Thyroid gland (tissue), 4 donors: ENCODE measurements around the gene PCDHA6. TPM values are rescaled to one million over a fixed set of nuclear protein-coding genes. Genes with fewer than 3 reads are reported as not detected.
"Not testable (repeated sequence)": the region's sequence is repeated elsewhere in the genome, so short reads cannot be mapped to it uniquely, and the experiment has no call there.

Experiments
- DNase-seq, 2 donors: peaks; one replicate each; pipeline ENCODE4 v3.0.0-alpha.2; 2019
- H3K27ac ChIP-seq, 3 donors: fragments of 200-600 bp; sonication (generic); 1 replicate in 2 of 3; 2 replicates in 1 of 3; pipeline ENCODE4 v1.5.1; 2016 to 2019; ENCODE audit warnings: mild to moderate bottlenecking in 1 of 3, moderate library complexity in 1 of 3
- H3K27me3 ChIP-seq: fragments of 200-600 bp; sonication (generic); one replicate; pipeline ENCODE4 v1.5.1; 2019
- H3K36me3 ChIP-seq, 2 donors: fragments of 200-600 bp; sonication (generic); one replicate each; pipeline ENCODE4 v1.5.1; 2016 to 2019
- H3K4me1 ChIP-seq, 2 donors: fragments of 200-600 bp; sonication (generic); one replicate each; pipeline ENCODE4 v1.5.1; 2017 to 2019
- H3K4me3 ChIP-seq, 3 donors: fragments of 200-600 bp; sonication (generic); replicated peaks in 1 of 3; 1 replicate in 2 of 3; 2 replicates in 1 of 3; pipeline ENCODE4 v1.5.1; 2016; ENCODE audit warnings: mild to moderate bottlenecking in 1 of 3
- H3K9me3 ChIP-seq: fragments of 200-600 bp; sonication (generic); one replicate; pipeline ENCODE4 v1.5.1; 2017
- POLR2A ChIP-seq, 2 donors: fragments of 450-650 bp; IDR thresholded peaks; one replicate each; pipeline ENCODE4 v1.6.1; 2017; ENCODE audit warnings: antibody characterized with exemption in 2 of 2, mild to moderate bottlenecking in 2 of 2, moderate library complexity in 1 of 2
- WGBS, 2 donors: methylation state at CpG; one replicate each; pipeline ENCODE4 v1.1.5; 2017; 5-methylcytosine and 5-hydroxymethylcytosine counted together
- intact Hi-C: fragments of 100-400 bp; cut with DNase I; formaldehyde crosslinking; loops from one replicate; pipeline ENCODE4 v1.15.1; 2023
- total RNA-seq, 4 donors: library from RNA; depleted of rRNA; stranded (reverse); fragments of >200 nt; gene quantifications; one replicate each; pipeline ENCODE4 v1.2.3, GENCODE V29; 2016
- TF ChIP-seq, protein P1 (sequence below), 6 experiments: fragments of 200-600 bp in 3 of 6; fragments of 450-650 bp in 3 of 6; sonication (generic) in 3 of 6; IDR thresholded peaks; one replicate each; pipeline ENCODE4 v1.5.1; 2016 to 2019; ENCODE audit warnings: antibody characterized with exemption in 6 of 6, mild to moderate bottlenecking in 2 of 6, inconsistent platforms in 1 of 6, moderate library complexity in 1 of 6

Gene PCDHA6
- total RNA-seq, 4 donors from 2014 or later, result 0.29 to 1.3 (median 1.0) TPM

DNA sequence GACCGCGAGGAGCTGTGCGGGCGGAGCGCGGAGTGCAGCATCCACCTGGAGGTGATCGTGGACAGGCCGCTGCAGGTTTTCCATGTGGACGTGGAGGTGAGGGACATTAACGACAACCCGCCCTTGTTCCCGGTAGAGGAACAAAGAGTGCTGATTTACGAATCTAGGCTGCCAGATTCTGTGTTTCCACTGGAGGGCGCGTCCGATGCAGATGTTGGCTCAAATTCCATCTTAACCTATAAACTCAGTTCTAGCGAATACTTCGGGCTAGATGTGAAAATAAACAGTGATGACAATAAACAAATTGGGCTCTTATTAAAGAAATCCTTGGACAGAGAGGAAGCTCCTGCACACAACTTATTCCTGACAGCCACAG, 590 bp downstream of the PCDHA6 start:
- no peak for DNase-seq
- intact Hi-C loops, result no loop called here
- Histone ChIP-seq H3K4me3 (peak overlapping the region in 1 of 3 donors; percentile 11), H3K36me3 (no peaks in the 10 kb centered on the region), H3K27ac (no peak overlapping the region), H3K9me3 (no peaks in the 10 kb centered on the region), H3K27me3 (peaks cover 7% of the 10 kb centered on the region), H3K4me1 (no peaks in the 10 kb centered on the region)
- TF ChIP-seq, protein P1, sequence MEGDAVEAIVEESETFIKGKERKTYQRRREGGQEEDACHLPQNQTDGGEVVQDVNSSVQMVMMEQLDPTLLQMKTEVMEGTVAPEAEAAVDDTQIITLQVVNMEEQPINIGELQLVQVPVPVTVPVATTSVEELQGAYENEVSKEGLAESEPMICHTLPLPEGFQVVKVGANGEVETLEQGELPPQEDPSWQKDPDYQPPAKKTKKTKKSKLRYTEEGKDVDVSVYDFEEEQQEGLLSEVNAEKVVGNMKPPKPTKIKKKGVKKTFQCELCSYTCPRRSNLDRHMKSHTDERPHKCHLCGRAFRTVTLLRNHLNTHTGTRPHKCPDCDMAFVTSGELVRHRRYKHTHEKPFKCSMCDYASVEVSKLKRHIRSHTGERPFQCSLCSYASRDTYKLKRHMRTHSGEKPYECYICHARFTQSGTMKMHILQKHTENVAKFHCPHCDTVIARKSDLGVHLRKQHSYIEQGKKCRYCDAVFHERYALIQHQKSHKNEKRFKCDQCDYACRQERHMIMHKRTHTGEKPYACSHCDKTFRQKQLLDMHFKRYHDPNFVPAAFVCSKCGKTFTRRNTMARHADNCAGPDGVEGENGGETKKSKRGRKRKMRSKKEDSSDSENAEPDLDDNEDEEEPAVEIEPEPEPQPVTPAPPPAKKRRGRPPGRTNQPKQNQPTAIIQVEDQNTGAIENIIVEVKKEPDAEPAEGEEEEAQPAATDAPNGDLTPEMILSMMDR (IDR thresholded peaks at IDR 0.05), result no peak
- TF ChIP-seq POLR2A (IDR thresholded peaks at IDR 0.05), result no peak
- WGBS, 2 donors, result 14 to 18% methylated on average over 16 to 18 of the region's 18 CpGs

DNA sequence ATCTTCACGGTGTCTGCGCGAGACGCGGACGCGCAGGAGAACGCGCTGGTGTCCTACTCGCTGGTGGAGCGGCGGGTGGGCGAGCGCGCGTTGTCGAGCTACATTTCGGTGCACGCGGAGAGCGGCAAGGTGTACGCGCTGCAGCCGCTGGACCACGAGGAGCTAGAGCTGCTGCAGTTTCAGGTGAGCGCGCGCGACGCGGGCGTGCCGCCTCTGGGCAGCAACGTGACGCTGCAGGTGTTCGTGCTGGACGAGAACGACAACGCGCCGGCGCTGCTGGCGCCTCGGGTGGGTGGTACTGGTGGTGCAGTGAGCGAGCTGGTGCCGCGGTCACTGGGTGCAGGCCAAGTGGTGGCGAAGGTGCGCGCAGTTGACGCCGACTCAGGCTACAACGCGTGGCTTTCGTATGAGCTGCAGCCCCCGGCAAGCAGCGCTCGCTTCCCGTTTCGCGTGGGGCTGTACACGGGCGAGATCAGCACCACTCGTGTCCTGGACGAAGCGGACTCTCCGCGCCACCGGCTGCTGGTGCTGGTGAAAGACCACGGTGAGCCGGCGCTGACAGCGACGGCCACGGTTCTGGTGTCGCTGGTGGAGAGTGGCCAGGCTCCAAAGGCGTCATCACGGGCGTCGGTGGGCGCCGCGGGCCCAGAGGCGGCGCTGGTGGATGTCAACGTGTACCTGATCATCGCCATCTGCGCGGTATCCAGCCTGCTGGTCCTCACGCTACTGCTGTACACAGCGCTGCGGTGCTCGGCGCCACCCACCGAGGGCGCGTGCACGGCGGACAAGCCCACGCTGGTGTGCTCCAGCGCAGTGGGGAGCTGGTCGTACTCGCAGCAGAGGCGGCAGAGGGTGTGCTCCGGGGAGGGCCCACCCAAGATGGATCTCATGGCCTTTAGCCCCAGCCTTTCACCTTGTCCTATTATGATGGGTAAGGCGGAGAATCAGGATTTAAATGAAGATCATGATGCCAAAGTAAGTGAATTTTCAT, 2.0 kb downstream of the PCDHA6 start:
- 30 to 44% methylated on average over 26 to 39 of the region's 106 CpGs for WGBS, 2 donors
- intact Hi-C loops, H3K9me3 ChIP-seq, H3K36me3 ChIP-seq, H3K27me3 ChIP-seq, H3K27ac ChIP-seq, DNase-seq, H3K4me1 ChIP-seq, H3K4me3 ChIP-seq: not testable (repeated sequence)

DNA sequence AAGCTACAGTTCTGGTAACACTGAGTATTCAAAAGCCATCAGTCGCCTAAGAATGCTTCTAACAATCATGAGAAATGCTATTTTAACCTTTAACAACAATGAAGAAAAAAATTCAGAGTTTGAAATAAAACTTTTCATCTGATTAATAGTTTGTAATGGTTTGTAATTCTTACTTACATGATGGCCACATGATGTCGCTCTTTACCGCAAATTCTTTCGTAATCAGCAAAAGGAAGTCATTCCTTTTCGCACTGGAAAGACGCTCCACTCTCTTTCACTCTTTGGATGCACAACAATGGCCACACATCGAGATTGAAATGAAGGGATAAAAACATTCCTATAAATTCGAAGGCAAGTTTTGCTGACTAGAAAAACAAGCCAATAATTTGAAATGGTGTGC, 6.2 kb downstream of the PCDHA6 start, which contains the start of gene PCDHA7:
Gene PCDHA7 (plus strand): TSS at position 277 of the 400 bp plus-strand sequence. CDS start 115 bp downstream, at position 392.
- no peaks in the 10 kb centered on the region for H3K27me3 ChIP-seq
- WGBS, 2 donors, result 6 to 12% methylated on average over 8 of the region's 8 CpGs

DNA sequence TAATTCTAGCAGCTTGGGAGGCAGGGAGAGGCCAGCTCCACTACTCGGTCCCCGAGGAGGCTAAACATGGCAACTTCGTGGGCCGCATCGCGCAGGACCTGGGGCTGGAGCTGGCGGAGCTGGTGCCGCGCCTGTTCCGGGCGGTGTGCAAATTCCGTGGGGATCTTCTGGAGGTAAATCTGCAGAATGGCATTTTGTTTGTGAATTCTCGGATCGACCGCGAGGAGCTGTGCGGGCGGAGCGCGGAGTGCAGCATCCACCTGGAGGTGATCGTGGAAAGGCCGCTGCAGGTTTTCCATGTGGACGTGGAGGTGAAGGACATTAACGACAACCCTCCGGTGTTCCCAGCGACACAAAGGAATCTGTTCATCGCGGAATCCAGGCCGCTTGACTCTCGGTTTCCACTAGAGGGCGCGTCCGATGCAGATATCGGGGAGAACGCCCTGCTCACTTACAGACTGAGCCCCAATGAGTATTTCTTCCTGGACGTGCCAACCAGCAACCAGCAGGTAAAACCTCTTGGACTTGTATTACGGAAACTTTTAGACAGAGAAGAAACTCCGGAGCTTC, 6.8 kb downstream of the PCDHA6 start:
- 16 to 19% methylated on average over 26 to 27 of the region's 38 CpGs for WGBS, 2 donors
- intact Hi-C loops, H3K27me3 ChIP-seq, H3K4me3 ChIP-seq, H3K9me3 ChIP-seq, DNase-seq, H3K4me1 ChIP-seq, H3K36me3 ChIP-seq, H3K27ac ChIP-seq: not testable (repeated sequence)

More for the DNA sequence above, 6.2 kb downstream of the PCDHA6 start, which contains the start of gene PCDHA7:
- intact Hi-C loops, result no loop called here
- H3K4me3 ChIP-seq, result no peak within 1 kb of the TSS
- H3K9me3 ChIP-seq, result no peaks in the 10 kb centered on the region
- TF ChIP-seq POLR2A (IDR thresholded peaks at IDR 0.05), result no peak
- TF ChIP-seq, protein P1 (IDR thresholded peaks at IDR 0.05), result no peak
- H3K36me3 ChIP-seq, result no peaks in the 10 kb centered on the region
- no peak within 1 kb of the TSS for H3K27ac ChIP-seq
- no peaks in the 10 kb centered on the region for H3K4me1 ChIP-seq
- no peak for DNase-seq

DNA sequence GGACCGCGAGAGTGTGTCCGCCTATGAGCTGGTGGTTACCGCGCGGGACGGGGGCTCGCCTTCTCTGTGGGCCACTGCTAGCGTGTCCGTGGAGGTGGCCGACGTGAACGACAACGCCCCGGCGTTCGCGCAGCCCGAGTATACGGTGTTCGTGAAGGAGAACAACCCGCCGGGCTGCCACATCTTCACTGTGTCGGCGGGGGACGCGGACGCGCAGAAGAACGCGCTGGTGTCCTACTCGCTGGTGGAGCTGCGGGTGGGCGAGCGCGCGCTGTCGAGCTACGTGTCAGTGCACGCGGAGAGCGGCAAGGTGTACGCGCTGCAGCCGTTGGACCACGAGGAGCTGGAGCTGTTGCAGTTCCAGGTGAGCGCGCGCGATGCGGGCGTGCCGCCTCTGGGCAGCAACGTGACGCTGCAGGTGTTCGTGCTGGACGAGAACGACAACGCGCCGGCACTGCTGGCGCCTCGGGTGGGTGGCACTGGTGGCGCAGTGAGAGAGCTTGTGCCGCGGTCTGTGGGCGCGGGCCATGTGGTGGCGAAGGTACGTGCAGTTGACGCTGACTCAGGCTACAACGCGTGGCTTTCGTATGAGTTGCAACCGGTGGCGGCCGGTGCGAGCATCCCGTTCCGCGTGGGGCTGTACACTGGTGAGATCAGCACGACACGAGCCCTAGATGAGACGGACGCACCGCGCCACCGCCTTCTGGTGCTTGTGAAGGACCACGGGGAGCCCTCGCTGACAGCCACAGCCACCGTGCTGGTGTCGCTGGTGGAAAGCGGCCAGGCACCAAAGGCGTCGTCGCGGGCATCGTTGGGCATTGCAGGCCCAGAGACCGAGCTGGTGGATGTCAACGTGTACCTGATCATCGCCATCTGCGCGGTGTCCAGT, 8.1 kb downstream of the PCDHA6 start:
- DNase-seq, result no peak
- no peaks in the 10 kb centered on the region for H3K9me3 ChIP-seq
- intact Hi-C loops, result no loop called here
- H3K27me3 ChIP-seq, result no peaks in the 10 kb centered on the region
- TF ChIP-seq POLR2A (IDR thresholded peaks at IDR 0.05), result no peak
- TF ChIP-seq, protein P1 (IDR thresholded peaks at IDR 0.05), result no peak
- H3K4me3 ChIP-seq, result no peak overlapping the region
- no peaks in the 10 kb centered on the region for H3K36me3 ChIP-seq
- 38 to 52% methylated on average over 24 to 54 of the region's 103 CpGs for WGBS, 2 donors
- no peak overlapping the region for H3K27ac ChIP-seq
- H3K4me1 ChIP-seq, result no peaks in the 10 kb centered on the region
